Measurements from ENCODE around the gene TBC1D22A. TPM values are rescaled to one million over a fixed set of nuclear protein-coding genes. Genes with fewer than 3 reads are reported as not detected.

Gene TBC1D22A
- polyA plus RNA-seq, 1 donor from 2014 or later, result 9.3 TPM

GRCh38 chr22:46863794-46864193 is 101.3 kb downstream of the TBC1D22A start:
- H3F3A ChIP-seq (ENCODE audit: insufficient read depth, low read length, poor library complexity, severe bottlenecking), result no peaks in the 10 kb centered on the region
- H3K27ac ChIP-seq (ENCODE audit: low read length), result no peak overlapping the region
- TF ChIP-seq RAD21 (conservative IDR thresholded peaks at IDR 0.05), result no peak
- H3K79me2 ChIP-seq (replicated peaks; ENCODE audit: insufficient read depth, low read length), result no peaks in the 10 kb centered on the region
- H3K36me3 ChIP-seq (ENCODE audit: insufficient read depth, low read length), result no peaks in the 10 kb centered on the region
- H3K4me3 ChIP-seq (ENCODE audit: low read length), result no peak overlapping the region
- no peaks in the 10 kb centered on the region for H3K27me3 ChIP-seq (ENCODE audit: insufficient read depth, low read depth, low read length)
- no peaks in the 10 kb centered on the region for H3K9me2 ChIP-seq (ENCODE audit: insufficient read depth, low read length)
- no peaks in the 10 kb centered on the region for H4K20me1 ChIP-seq (ENCODE audit: insufficient read depth)
- H2AFZ ChIP-seq (ENCODE audit: low read depth, low read length), result no peak overlapping the region
- no peak overlapping the region for H3K9ac ChIP-seq (ENCODE audit: low read length)
- no peaks in the 10 kb centered on the region for H3K9me3 ChIP-seq (ENCODE audit: low read length)
- no peak overlapping the region for H3K4me2 ChIP-seq (ENCODE audit: low read length)

GRCh38 chr22:46864314-46865051 is 102.0 kb downstream of the TBC1D22A start:
- Histone ChIP-seq H3K9me2 (ENCODE audit: insufficient read depth, low read length) (no peaks in the 10 kb centered on the region), H3K36me3 (ENCODE audit: insufficient read depth, low read length) (no peaks in the 10 kb centered on the region), H3K4me3 (ENCODE audit: low read length) (no peak overlapping the region), H4K20me1 (ENCODE audit: insufficient read depth) (no peaks in the 10 kb centered on the region), H3K9me3 (ENCODE audit: low read length) (no peaks in the 10 kb centered on the region), H3F3A (ENCODE audit: insufficient read depth, low read length, poor library complexity, severe bottlenecking) (no peaks in the 10 kb centered on the region), H3K9ac (ENCODE audit: low read length) (no peak overlapping the region), H2AFZ (ENCODE audit: low read depth, low read length) (no peak overlapping the region), H3K79me2 (replicated peaks; ENCODE audit: insufficient read depth, low read length) (no peaks in the 10 kb centered on the region), H3K27ac (ENCODE audit: low read length) (no peak overlapping the region), H3K27me3 (ENCODE audit: insufficient read depth, low read depth, low read length) (no peaks in the 10 kb centered on the region), H3K4me2 (ENCODE audit: low read length) (no peak overlapping the region)
- no peak for TF ChIP-seq REST (IDR thresholded peaks at IDR 0.05; ENCODE audit: borderline replicate concordance)

- Histone ChIP-seq H2AFZ (ENCODE audit: low read depth, low read length) (no peak overlapping the region), H4K20me1 (ENCODE audit: insufficient read depth) (no peaks in the 10 kb centered on the region), H3K27me3 (ENCODE audit: insufficient read depth, low read depth, low read length) (no peaks in the 10 kb centered on the region), H3K4me2 (ENCODE audit: low read length) (no peak overlapping the region), H3K9me2 (ENCODE audit: insufficient read depth, low read length) (no peaks in the 10 kb centered on the region), H3K27ac (ENCODE audit: low read length) (no peak overlapping the region), H3K4me3 (ENCODE audit: low read length) (no peak overlapping the region), H3K9me3 (ENCODE audit: low read length) (no peaks in the 10 kb centered on the region), H3K9ac (ENCODE audit: low read length) (no peak overlapping the region), H3K36me3 (ENCODE audit: insufficient read depth, low read length) (no peaks in the 10 kb centered on the region), H3F3A (ENCODE audit: insufficient read depth, low read length, poor library complexity, severe bottlenecking) (no peaks in the 10 kb centered on the region), H3K79me2 (replicated peaks; ENCODE audit: insufficient read depth, low read length) (no peaks in the 10 kb centered on the region)
- TF ChIP-seq POLR2AphosphoS5 (IDR thresholded peaks at IDR 0.05) (no peak), MXI1 (conservative IDR thresholded peaks at IDR 0.05; ENCODE audit: poor library complexity, severe bottlenecking) (no peak), EP300 (conservative IDR thresholded peaks at IDR 0.05; ENCODE audit: poor library complexity, severe bottlenecking) (no peak), CTCF (IDR thresholded peaks at IDR 0.05; ENCODE audit: poor library complexity, severe bottlenecking) (no peak), SMC3 (conservative IDR thresholded peaks at IDR 0.05; ENCODE audit: poor library complexity) (no peak), EZH2 (IDR thresholded peaks at IDR 0.05; ENCODE audit: borderline replicate concordance, insufficient read depth, low read length, poor library complexity, severe bottlenecking) (no peak), TAF1 (IDR thresholded peaks at IDR 0.05; ENCODE audit: low read depth) (no peak), RAD21 (conservative IDR thresholded peaks at IDR 0.05) (no peak), REST (IDR thresholded peaks at IDR 0.05; ENCODE audit: borderline replicate concordance) (no peak)
Measured at GRCh38 chr22:46865052-46865434, 102.6 kb downstream of the TBC1D22A start.
